ENCODE measurements around the gene ZNRF1.

ZNRF1 gene

DNA sequence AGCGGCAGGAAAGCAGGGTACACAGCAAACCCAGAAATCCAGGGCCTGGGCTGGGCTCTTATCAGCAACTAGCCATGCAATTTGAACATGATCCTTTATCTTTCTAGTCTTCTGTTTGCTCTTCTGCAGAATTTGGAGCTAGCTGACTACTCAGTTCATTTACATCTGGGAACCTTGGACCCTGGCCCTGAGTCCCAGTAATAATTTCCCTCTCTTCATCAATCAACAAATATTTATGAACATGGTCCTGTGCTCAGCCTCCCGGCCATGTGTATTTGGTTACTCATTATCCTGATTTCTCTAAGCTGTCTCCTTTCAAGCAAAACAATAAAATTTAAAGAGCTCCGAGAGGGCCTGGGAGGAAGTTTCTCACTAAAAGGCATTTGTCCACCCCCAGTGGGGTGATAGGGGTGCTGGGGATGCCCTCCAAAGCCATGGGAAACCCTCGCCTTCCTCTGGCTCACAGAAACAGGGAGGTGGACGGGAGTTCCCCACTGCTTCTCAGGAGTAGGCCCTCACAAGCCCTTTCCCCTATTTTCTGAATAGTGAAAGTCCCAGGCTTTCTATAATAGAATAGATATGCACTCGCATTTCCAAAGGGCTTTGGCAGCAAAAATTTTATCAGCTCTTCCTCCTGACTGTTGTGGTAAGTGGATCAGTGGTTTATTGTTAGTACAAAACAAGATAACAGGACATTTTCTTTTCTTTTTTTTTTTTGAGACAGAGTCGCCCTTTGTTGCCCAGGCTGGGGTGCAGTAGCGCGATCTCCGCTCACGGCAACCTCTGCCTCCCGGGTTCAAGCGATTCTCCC is 7.0 kb upstream of the ZNRF1 start:
- TF ChIP-seq, protein P1, sequence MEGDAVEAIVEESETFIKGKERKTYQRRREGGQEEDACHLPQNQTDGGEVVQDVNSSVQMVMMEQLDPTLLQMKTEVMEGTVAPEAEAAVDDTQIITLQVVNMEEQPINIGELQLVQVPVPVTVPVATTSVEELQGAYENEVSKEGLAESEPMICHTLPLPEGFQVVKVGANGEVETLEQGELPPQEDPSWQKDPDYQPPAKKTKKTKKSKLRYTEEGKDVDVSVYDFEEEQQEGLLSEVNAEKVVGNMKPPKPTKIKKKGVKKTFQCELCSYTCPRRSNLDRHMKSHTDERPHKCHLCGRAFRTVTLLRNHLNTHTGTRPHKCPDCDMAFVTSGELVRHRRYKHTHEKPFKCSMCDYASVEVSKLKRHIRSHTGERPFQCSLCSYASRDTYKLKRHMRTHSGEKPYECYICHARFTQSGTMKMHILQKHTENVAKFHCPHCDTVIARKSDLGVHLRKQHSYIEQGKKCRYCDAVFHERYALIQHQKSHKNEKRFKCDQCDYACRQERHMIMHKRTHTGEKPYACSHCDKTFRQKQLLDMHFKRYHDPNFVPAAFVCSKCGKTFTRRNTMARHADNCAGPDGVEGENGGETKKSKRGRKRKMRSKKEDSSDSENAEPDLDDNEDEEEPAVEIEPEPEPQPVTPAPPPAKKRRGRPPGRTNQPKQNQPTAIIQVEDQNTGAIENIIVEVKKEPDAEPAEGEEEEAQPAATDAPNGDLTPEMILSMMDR (IDR thresholded peaks at IDR 0.05), result no peak

DNA sequence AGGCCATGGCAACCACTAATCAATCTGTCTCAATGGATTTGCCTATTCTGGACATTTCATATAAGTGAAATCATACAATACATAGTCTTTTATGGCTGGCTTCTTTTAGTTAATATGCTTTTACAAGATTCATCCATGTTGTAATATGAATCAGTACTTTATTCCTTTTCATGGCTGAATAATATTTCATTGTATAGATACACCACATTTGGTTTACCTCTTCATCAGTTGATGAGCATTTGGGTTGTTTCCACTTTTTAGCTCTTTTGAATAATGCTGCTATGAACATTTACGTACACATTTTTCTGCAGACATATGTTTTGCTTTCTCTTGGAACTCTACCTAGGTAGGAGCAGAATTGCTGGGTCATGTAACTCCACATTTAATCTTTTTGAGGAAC is 2.8 kb upstream of the ZNRF1 start:
- TF ChIP-seq, protein P1 (IDR thresholded peaks at IDR 0.05), result no peak

DNA sequence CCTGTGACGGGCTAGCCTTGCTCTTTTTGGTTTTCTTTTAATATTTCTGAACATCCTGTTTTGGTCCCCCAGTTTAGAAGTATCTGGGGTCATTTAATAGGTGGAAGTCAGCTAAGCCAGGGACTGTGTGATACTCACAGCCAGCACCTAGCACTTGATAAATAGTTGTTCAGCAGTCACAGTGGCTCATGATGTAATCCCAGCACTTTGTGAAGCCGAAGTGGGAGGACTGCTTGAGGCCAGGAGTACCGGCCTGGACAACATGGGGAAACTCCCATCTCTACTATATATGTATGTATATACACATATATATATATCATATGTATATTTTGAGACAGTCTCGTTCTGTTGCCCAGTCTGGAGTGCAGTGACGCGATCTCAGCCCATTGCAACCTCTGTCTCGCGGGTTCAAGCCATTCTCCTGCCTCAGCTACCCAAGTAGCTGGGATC is 1.8 kb upstream of the ZNRF1 start:
- TF ChIP-seq, protein P1 (IDR thresholded peaks at IDR 0.05), result no peak

DNA sequence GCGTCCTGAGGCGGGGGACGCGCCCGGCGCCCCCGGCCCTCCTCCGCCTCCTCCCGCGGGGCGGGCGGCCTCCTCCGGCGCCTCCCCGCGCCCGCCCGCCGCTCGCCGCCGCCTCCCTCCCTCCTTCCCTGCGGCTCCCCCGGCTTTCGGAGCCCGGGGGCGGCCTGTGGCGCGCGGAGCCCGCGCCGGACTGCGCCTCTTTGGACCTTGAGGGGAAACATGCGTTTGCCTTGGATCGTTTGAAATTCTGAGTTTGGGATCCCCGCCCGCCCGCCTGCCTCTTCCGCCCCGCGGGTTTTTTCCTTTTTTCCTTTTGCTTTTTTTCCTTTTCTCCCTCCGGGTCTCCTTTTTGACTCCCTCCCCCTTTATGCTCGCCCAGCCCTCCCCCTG is 390 bp downstream of the ZNRF1 start:
- TF ChIP-seq, protein P1 (IDR thresholded peaks at IDR 0.05), result no peak

DNA sequence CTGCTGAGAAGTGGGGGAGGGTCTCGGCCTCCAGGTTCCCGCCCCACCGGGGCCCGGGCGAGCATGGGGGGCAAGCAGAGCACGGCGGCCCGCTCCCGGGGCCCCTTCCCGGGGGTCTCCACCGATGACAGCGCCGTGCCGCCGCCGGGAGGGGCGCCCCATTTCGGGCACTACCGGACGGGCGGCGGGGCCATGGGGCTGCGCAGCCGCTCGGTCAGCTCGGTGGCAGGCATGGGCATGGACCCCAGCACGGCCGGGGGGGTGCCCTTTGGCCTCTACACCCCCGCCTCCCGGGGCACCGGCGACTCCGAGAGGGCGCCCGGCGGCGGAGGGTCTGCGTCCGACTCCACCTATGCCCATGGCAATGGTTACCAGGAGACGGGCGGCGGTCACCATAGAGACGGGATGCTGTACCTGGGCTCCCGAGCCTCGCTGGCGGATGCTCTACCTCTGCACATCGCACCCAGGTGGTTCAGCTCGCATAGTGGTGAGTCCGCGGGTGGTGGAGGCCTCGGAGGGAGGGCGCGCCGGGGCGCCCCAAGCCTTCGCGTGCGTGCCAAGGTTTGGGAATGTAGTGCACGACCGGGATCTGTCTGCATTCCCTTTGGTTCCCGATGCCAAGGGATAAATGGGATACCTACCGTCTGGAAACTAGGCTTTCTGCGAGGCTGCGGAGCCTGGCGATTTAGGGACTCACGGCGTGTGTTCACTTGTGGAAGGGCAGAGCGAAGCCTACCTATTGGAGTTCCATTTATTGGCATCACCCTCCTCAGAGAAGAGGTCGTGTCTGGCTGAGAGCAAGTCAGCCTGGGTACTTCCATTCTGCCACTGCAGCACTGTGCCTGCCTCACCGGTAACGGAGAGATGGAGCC is 1.0 kb downstream of the ZNRF1 start:
- TF ChIP-seq, protein P1 (IDR thresholded peaks at IDR 0.05), result no peak

DNA sequence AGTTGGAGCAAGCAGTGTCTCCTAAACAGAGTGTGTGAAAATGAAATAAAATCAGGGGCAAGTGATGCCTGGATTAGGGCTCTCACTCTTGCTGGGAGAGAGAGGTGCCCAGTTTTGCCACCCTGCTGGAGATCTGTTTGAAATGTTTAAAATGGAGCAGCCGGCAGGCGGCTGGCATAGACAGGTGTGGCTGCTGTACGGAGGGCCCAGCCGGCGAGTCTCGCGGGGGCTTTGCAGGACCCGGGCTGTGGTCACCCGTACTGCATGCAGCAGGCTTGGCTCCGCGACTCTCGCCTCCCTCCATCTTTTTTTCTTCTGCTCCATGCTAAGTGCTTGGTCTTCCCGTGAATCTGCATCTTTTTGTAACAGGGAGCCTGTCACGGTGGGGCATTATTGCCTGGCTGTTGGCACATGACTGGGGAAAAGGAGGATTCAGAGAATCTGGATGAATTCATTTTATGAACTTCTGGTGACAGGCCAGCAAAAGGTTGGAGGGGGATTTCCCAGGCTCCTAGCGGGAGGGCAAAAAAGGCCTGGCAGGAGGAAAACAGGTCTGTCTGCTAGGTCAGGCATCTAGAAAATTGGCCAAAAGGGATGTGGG is 1.8 kb downstream of the ZNRF1 start:
- TF ChIP-seq, protein P1 (IDR thresholded peaks at IDR 0.05), result no peak

DNA sequence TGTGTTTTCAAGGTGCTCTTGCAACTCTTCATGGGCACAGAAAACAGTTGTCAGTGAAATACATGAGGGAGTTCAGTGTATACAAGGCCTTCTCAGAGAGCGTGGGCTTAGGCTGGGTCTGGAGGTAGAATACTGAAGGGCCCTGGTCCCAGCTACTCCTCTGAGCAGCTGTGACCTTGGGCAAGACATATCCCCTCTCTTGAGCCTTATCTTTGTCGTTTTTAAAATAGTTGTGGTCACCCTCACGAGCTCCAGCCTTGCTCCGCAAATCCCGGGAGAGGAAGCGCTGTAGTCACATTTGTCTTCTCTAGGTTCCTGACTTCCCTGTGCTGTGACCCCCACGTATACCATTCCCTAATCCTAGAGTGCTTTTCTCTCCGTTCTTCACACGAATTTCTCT is 3.6 kb downstream of the ZNRF1 start:
- TF ChIP-seq, protein P1 (IDR thresholded peaks at IDR 0.05), result no peak

Data from LNCAP (cell line).